Gastrocnemius medialis (tissue), 4 donors: ENCODE data around the gene ARID5A. TPM values are rescaled to one million over a fixed set of nuclear protein-coding genes. Genes with fewer than 3 reads are reported as not detected.

Experiments
- ATAC-seq, 2 donors: fragments of 150-250 bp; one replicate each; pipeline ENCODE4 v1.9.1; 2016
- DNase-seq, 2 donors: peaks; one replicate each; pipeline ENCODE4 v3.0.0-alpha.2; 2019
- H3K27ac ChIP-seq, 4 donors: fragments of 200-600 bp; sonication (generic); 1 replicate in 1 of 4; 2 replicates in 3 of 4; pipeline ENCODE4 v1.5.1; 2016 to 2018; ENCODE audit warnings: mild to moderate bottlenecking in 2 of 4, moderate library complexity in 1 of 4
- H3K27me3 ChIP-seq, 3 donors: fragments of 200-600 bp; sonication (generic) in 2 of 3; 1 replicate in 1 of 3; 2 replicates in 2 of 3; pipeline versions ENCODE4 v1.5.1 to v1.6.0; 2016 to 2019; ENCODE audit warnings: mild to moderate bottlenecking in 1 of 3, moderate library complexity in 1 of 3
- H3K36me3 ChIP-seq, 2 donors: fragments of 200-600 bp; sonication (generic) in 1 of 2; one replicate each; pipeline ENCODE4 v1.5.1; 2017 to 2018
- H3K4me1 ChIP-seq, 2 donors: fragments of 200-600 bp; sonication (generic) in 1 of 2; one replicate each; pipeline ENCODE4 v1.5.1; 2016 to 2017; ENCODE audit warnings: mild to moderate bottlenecking in 2 of 2
- H3K4me3 ChIP-seq, 4 donors: fragments of 200-600 bp; sonication (generic) in 3 of 4; 1 replicate in 1 of 4; 2 replicates in 3 of 4; pipeline ENCODE4 v1.5.1; 2016 to 2019; ENCODE audit warnings: mild to moderate bottlenecking in 2 of 4
- H3K9me3 ChIP-seq, 3 donors: fragments of 200-600 bp; sonication (generic) in 2 of 3; 1 replicate in 1 of 3; 2 replicates in 2 of 3; pipeline ENCODE4 v1.5.1; 2016 to 2019
- POLR2A ChIP-seq, 2 donors: fragments of 450-650 bp; IDR thresholded peaks; one replicate each; pipeline ENCODE4 v1.6.1; 2017; ENCODE audit warnings: antibody characterized with exemption in 2 of 2, mild to moderate bottlenecking in 2 of 2, moderate library complexity in 2 of 2
- in situ Hi-C, 4 donors: fragments of 200-750 bp; cut with MboI; loops; one replicate each; pipeline versions ENCODE4 v1.15.0 to v1.8.0; 2017; ENCODE audit warnings: low sequenced_read_pairs in 4 of 4
- intact Hi-C: fragments of 100-400 bp; cut with DNase I; formaldehyde crosslinking; loops from one replicate; pipeline ENCODE4 v1.15.1; 2023; ENCODE audit warnings: low total_unique reads
- total RNA-seq, 4 donors: library from RNA; depleted of rRNA; stranded (reverse); fragments of >200 nt; gene quantifications; one replicate each; pipeline versions ENCODE4 v1.1.0 to v1.2.3, GENCODE V29; 2016
- TF ChIP-seq, protein P1 (sequence below), 5 experiments: fragments of 450-650 bp in 3 of 5; fragments of 200-600 bp in 2 of 5; sonication (generic) in 2 of 5; IDR thresholded peaks in 4 of 5; conservative IDR thresholded peaks in 1 of 5; 1 replicate in 4 of 5; 2 replicates in 1 of 5; pipeline ENCODE4 v1.5.1; 2016 to 2019; ENCODE audit warnings: antibody characterized with exemption in 5 of 5, mild to moderate bottlenecking in 3 of 5, moderate library complexity in 3 of 5

ARID5A gene
- total RNA-seq, 4 donors from 2014 or later = 6.7 to 126 (median 30.5) TPM

DNA sequence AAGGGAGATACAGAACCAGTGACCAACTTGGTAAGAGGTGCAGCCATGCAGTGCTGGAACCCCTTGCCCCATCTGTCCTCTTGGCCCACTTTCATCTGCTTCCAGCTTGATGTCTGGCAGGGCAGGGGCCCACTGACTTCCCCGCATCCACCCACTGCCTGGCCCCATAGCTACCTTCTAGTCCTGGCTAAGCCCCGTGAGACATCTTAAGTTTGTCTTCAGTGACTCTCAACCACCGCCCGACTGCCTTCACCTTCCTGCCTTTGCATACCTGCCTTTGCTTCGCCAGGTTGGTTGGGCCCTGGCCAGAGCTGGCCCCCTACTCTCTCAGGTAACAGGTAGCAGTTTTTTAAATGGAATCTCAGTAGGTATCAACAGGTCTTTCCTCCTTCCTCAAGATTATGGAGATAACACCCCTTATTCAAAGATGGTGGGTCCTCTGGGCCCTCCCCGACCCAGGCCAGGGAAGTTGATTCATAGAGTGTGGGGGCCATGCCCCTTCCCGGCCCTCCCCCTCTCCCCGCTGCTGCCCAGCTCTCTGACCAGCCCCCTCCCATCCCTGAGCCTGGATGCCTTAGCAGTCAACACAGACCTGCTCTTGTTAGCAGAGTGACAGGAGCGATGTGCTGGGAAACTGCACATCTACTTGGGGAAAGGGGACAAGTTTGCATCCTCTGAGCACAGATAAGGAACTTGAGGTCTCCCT, 2.8 kb downstream of the ARID5A start:
- in situ Hi-C loops (loop anchor here in 2 of 4 donors (10.0 to 25.0 kb wide), 2 partner anchors 95 to 1123 kb away; partner anchors contain the start of genes ACTR1B (in 1 of the 2), C2orf92 (in 1 of the 2) and KANSL3 (in 1 of the 2)), intact Hi-C loops (loop anchor here (5.0 to 10.0 kb wide), 2 partner anchors 223 to 1625 kb away; partner anchors contain the start of gene CNNM4)
- DNase-seq (no peak), ATAC-seq (no peak)
- H3K9me3 ChIP-seq = no peaks in the 10 kb centered on the region
- peaks cover 67% of the 10 kb centered on the region in 2 donors for H3K4me1 ChIP-seq
- no peaks in the 10 kb centered on the region for H3K36me3 ChIP-seq
- peak overlapping the region; percentile 94 to 99 (median 97) for H3K27ac ChIP-seq
- no peaks in the 10 kb centered on the region for H3K27me3 ChIP-seq
- peak overlapping the region in 2 of 4 donors; percentile 68 to 70 for H3K4me3 ChIP-seq
- TF ChIP-seq POLR2A (IDR thresholded peaks at IDR 0.05) = no peak
- TF ChIP-seq, protein P1, sequence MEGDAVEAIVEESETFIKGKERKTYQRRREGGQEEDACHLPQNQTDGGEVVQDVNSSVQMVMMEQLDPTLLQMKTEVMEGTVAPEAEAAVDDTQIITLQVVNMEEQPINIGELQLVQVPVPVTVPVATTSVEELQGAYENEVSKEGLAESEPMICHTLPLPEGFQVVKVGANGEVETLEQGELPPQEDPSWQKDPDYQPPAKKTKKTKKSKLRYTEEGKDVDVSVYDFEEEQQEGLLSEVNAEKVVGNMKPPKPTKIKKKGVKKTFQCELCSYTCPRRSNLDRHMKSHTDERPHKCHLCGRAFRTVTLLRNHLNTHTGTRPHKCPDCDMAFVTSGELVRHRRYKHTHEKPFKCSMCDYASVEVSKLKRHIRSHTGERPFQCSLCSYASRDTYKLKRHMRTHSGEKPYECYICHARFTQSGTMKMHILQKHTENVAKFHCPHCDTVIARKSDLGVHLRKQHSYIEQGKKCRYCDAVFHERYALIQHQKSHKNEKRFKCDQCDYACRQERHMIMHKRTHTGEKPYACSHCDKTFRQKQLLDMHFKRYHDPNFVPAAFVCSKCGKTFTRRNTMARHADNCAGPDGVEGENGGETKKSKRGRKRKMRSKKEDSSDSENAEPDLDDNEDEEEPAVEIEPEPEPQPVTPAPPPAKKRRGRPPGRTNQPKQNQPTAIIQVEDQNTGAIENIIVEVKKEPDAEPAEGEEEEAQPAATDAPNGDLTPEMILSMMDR (IDR thresholded peaks at IDR 0.05 in 4 of 5, conservative IDR thresholded peaks at IDR 0.05 in 1 of 5) = no peak

DNA sequence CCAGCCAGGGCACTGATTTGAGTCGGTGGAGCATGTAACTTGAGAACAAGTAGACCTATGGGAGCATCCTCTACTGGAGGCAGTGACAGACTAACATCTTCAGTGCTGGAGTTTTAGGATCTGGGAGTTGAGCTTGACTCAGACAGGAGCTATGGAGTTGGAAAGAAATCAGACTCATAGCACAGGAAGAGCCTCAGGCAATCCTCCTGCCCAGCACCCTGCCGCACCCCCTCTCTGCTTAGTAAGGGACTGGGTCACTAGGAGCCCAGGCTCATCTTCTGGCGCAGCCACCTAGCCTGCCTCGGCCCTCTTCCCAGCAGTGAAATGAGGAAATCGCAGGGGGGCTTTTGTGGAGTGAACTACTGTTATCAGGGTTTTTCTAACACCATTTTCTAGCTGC, 3.6 kb downstream of the ARID5A start:
- H3K9me3 ChIP-seq = no peaks in the 10 kb centered on the region
- in situ Hi-C loops = loop anchor here in 1 of 4 donors (25.0 kb wide), 1 partner anchor 1122 kb away; the partner anchor contains the start of genes ACTR1B and C2orf92
- no peak overlapping the region for H3K4me3 ChIP-seq
- no peaks in the 10 kb centered on the region for H3K36me3 ChIP-seq
- peaks cover 59 to 60% of the 10 kb centered on the region in 2 donors for H3K4me1 ChIP-seq
- H3K27me3 ChIP-seq = no peaks in the 10 kb centered on the region
- intact Hi-C loops = no loop called here
- ATAC-seq (no peak), DNase-seq (no peak)
- TF ChIP-seq POLR2A (IDR thresholded peaks at IDR 0.05) = no peak
- TF ChIP-seq, protein P1 (IDR thresholded peaks at IDR 0.05 in 4 of 5, conservative IDR thresholded peaks at IDR 0.05 in 1 of 5) = no peak
- no peak overlapping the region for H3K27ac ChIP-seq

DNA sequence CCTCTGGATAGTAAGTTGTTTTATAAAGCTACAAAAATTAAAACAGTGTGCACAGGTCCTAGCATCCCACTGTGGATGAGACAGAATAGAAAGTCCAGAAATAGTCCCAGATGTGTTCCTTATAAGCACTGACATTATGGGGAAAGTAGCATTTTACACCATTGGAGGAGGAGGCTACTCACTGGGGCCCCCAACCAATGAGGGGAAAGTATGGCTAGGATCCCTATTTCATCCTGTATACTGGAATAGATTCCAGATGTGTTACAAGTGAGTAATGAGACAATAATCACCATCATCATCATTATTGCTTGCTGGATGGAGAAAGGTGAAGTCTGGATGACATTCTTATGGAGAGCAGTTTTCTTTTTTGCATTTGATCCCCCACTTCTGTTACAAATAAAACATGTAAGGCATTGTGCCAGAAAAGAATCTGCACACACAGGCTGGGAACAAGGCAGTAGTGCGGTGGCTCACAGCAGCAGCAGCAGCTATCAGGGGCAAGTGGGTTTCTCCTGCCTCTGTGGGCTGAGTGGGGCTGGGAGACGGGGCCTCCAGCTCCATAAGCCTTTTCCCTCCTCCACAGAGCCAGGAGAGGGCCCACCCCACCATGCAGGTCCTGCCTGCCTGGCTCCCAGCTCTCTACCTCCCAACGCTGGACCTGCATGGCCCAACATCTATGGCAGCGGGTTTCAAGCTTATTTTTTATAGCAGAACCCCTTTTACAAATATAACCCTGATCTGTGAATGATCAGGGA, 5.0 kb downstream of the ARID5A start:
- in situ Hi-C loops (loop anchor here in 1 of 4 donors (25.0 kb wide), 1 partner anchor 1121 kb away; the partner anchor contains the start of genes ACTR1B and C2orf92), intact Hi-C loops (no loop called here)
- Histone ChIP-seq H3K4me3 (no peak overlapping the region), H3K36me3 (no peaks in the 10 kb centered on the region), H3K9me3 (no peaks in the 10 kb centered on the region), H3K27ac (no peak overlapping the region), H3K4me1 (peaks cover 47 to 51% of the 10 kb centered on the region in 2 donors), H3K27me3 (no peaks in the 10 kb centered on the region)
- no peak for ATAC-seq
- no peak for DNase-seq
- TF ChIP-seq POLR2A (IDR thresholded peaks at IDR 0.05) = no peak
- TF ChIP-seq, protein P1 (IDR thresholded peaks at IDR 0.05 in 4 of 5, conservative IDR thresholded peaks at IDR 0.05 in 1 of 5) = no peak

DNA sequence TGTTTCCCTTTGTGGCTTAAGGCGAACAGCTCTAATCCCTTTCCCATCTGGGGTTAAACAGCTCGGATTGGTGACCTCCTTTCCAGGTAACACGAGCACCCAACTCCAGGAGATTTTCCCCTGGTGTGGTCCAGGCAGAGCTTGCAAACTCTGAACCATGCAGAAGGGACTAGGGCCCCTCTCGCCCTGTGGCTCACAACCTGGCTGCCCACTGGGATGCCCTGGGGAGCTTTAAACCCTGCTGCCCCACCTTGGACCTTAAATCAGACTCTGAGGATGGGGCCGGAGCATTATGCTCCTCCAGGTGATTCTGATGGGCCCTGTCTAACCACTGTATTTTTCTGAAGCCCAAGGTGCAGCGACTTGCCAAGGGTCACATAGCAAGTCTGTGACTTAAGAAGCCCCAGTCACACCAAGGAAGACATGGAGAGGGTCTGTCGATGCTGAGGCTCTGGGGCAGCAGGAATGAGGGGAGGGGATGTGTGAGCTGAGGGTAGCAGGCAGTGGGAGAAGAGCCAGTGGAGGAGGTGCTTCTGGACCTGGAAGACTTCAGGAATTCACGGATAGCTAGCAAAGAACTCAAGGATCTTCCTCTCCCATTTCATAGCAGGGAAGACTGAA, 5.9 kb downstream of the ARID5A start:
- intact Hi-C loops (no loop called here), in situ Hi-C loops (loop anchor here in 1 of 4 donors (25.0 kb wide), 1 partner anchor 1120 kb away; the partner anchor contains the start of genes ACTR1B and C2orf92)
- Histone ChIP-seq H3K27me3 (no peaks in the 10 kb centered on the region), H3K36me3 (peaks cover 0 to 7% of the 10 kb centered on the region in 2 donors), H3K27ac (no peak overlapping the region), H3K9me3 (no peaks in the 10 kb centered on the region), H3K4me3 (no peak overlapping the region), H3K4me1 (peaks cover 47 to 51% of the 10 kb centered on the region in 2 donors)
- no peak for TF ChIP-seq POLR2A (IDR thresholded peaks at IDR 0.05)
- TF ChIP-seq, protein P1 (IDR thresholded peaks at IDR 0.05 in 4 of 5, conservative IDR thresholded peaks at IDR 0.05 in 1 of 5) = no peak
- ATAC-seq = no peak
- DNase-seq = no peak
